Smooth muscle cell (in vitro differentiated cells): ENCODE measurements around the gene SORT1. TPM values are rescaled to one million over a fixed set of nuclear protein-coding genes. Genes with fewer than 3 reads are reported as not detected.

Experiments used
- DNase-seq: peaks from one replicate; lab custom pipeline; 2025; ENCODE audit not compliant: unreplicated experiment; lab: John Stamatoyannopoulos, UW
- H2AFZ ChIP-seq: fragments of 200-600 bp; sonication (generic); 2 replicates; pipeline ENCODE4 v1.6.0; 2016; ENCODE audit warnings: antibody characterized with exemption, low read depth, mild to moderate bottlenecking
- H3F3A ChIP-seq: fragments of 200-600 bp; sonication (generic); 2 replicates; pipeline ENCODE4 v1.6.0; 2017; ENCODE audit warnings: antibody characterized with exemption, low read depth
- H3K27ac ChIP-seq: fragments of 200-600 bp; sonication (generic); 2 replicates; pipeline ENCODE4 v1.5.1; 2016; ENCODE audit warnings: low read depth, mild to moderate bottlenecking
- H3K27me3 ChIP-seq: fragments of 200-600 bp; sonication (generic); 2 replicates; pipeline ENCODE4 v1.6.1; 2016; ENCODE audit warnings: low read depth, mild to moderate bottlenecking
- H3K36me3 ChIP-seq: fragments of 200-600 bp; sonication (generic); 2 replicates; pipeline ENCODE4 v1.5.1; 2016; ENCODE audit warnings: low read depth
- H3K4me1 ChIP-seq: fragments of 200-600 bp; sonication (generic); 2 replicates; pipeline ENCODE4 v1.5.1; 2016; ENCODE audit warnings: low read depth
- H3K4me2 ChIP-seq: fragments of 200-600 bp; sonication (generic); 2 replicates; pipeline ENCODE4 v1.6.0; 2016; ENCODE audit warnings: mild to moderate bottlenecking
- H3K4me3 ChIP-seq: fragments of 200-600 bp; sonication (generic); 2 replicates; pipeline ENCODE4 v1.5.1; 2016; ENCODE audit warnings: mild to moderate bottlenecking
- H3K79me2 ChIP-seq: fragments of 200-600 bp; sonication (generic); 2 replicates; pipeline ENCODE4 v1.6.0; 2016; ENCODE audit warnings: low read depth, mild to moderate bottlenecking
- H3K9ac ChIP-seq: fragments of 200-600 bp; sonication (generic); 2 replicates; pipeline ENCODE4 v1.6.0; 2016; ENCODE audit warnings: low read depth
- H3K9me3 ChIP-seq: fragments of 200-600 bp; sonication (generic); replicated peaks from 2 replicates; pipeline ENCODE4 v1.5.1; 2016; ENCODE audit warnings: low read depth
- H4K20me1 ChIP-seq: fragments of 200-600 bp; sonication (generic); 2 replicates; pipeline ENCODE4 v1.6.0; 2016; ENCODE audit warnings: low read depth
- CTCF ChIP-seq: fragments of 200-600 bp; sonication (generic); IDR thresholded peaks from 2 replicates; pipeline ENCODE4 v1.5.1; 2017; ENCODE audit warnings: borderline replicate concordance, mild to moderate bottlenecking, antibody characterized with exemption; ENCODE audit not compliant: insufficient read depth, poor library complexity, severe bottlenecking
- WGBS: methylation state at CpG from one replicate; pipeline ENCODE4 v1.1.7; 2016; ENCODE audit warnings: low lambda C conversion rate; 5-methylcytosine and 5-hydroxymethylcytosine counted together
- polyA plus RNA-seq: library from polyadenylated mRNA; unstranded; fragments of >200 nt; fragmentation: Nextera tagmentation; extraction: Ambion mirVana; gene quantifications from 2 replicates; pipeline ENCODE4 v1.2.1, GENCODE V29; 2016
- total RNA-seq: library from RNA; depleted of rRNA; stranded (reverse); fragments of >200 nt; gene quantifications from 2 replicates; pipeline ENCODE4 v1.2.3, GENCODE V29; 2014

The SORT1 gene
- total and polyA plus RNA-seq, 2 experiments from 2014 or later, result 9.8 to 31.4 TPM

- Histone ChIP-seq H3K79me2 (no peaks in the 10 kb centered on the region), H4K20me1 (no peaks in the 10 kb centered on the region), H3K4me1 (peaks cover 3% of the 10 kb centered on the region), H3K9me3 (no peaks in the 10 kb centered on the region), H2AFZ (no peak overlapping the region), H3K4me2 (no peak overlapping the region), H3K36me3 (no peaks in the 10 kb centered on the region), H3K4me3 (no peak overlapping the region), H3K27me3 (no peaks in the 10 kb centered on the region), H3K9ac (no peak overlapping the region), H3F3A (no peaks in the 10 kb centered on the region), H3K27ac (no peak overlapping the region)
- DNase-seq, result no peak
- no peak for TF ChIP-seq CTCF
- WGBS, result 68% methylated on average over 9 of the region's 12 CpGs
Measured at GRCh38 chr1:109263234-109263596, 134.5 kb downstream of the SORT1 start.

GRCh38 chr1:109262231-109263055 lies 135.3 kb downstream of the SORT1 start:
- H3K9me3 ChIP-seq, result no peaks in the 10 kb centered on the region
- no peaks in the 10 kb centered on the region for H4K20me1 ChIP-seq
- no peak overlapping the region for H2AFZ ChIP-seq
- no peak for TF ChIP-seq CTCF
- no peaks in the 10 kb centered on the region for H3K27me3 ChIP-seq
- no peak overlapping the region for H3K4me2 ChIP-seq
- H3K4me1 ChIP-seq, result peaks cover 3% of the 10 kb centered on the region
- H3K79me2 ChIP-seq, result no peaks in the 10 kb centered on the region
- WGBS, result 96% methylated on average over 22 of the region's 22 CpGs
- no peak overlapping the region for H3K27ac ChIP-seq
- no peaks in the 10 kb centered on the region for H3K36me3 ChIP-seq
- no peak for DNase-seq
- H3K4me3 ChIP-seq, result no peak overlapping the region
- no peak overlapping the region for H3K9ac ChIP-seq
- H3F3A ChIP-seq, result no peaks in the 10 kb centered on the region

GRCh38 chr1:109261578-109261977 lies 136.1 kb downstream of the SORT1 start:
- H3K27me3 ChIP-seq, result no peaks in the 10 kb centered on the region
- no peak overlapping the region for H3K27ac ChIP-seq
- no peaks in the 10 kb centered on the region for H3K36me3 ChIP-seq
- H3F3A ChIP-seq, result no peaks in the 10 kb centered on the region
- H3K4me3 ChIP-seq, result no peak overlapping the region
- 95% methylated on average over 6 of the region's 6 CpGs for WGBS
- no peak overlapping the region for H2AFZ ChIP-seq
- TF ChIP-seq CTCF, result no peak
- H3K9me3 ChIP-seq, result no peaks in the 10 kb centered on the region
- H3K4me2 ChIP-seq, result no peak overlapping the region
- H3K79me2 ChIP-seq, result no peaks in the 10 kb centered on the region
- H3K4me1 ChIP-seq, result peaks cover 3% of the 10 kb centered on the region
- H3K9ac ChIP-seq, result no peak overlapping the region
- H4K20me1 ChIP-seq, result no peaks in the 10 kb centered on the region
- no peak for DNase-seq

- H3K27ac ChIP-seq, result no peak overlapping the region
- H3K4me2 ChIP-seq, result no peak overlapping the region
- H3K9me3 ChIP-seq, result no peaks in the 10 kb centered on the region
- H2AFZ ChIP-seq, result no peak overlapping the region
- 97% methylated on average over 16 of the region's 16 CpGs for WGBS
- H3K9ac ChIP-seq, result no peak overlapping the region
- no peak for TF ChIP-seq CTCF
- H3K4me1 ChIP-seq, result peaks cover 3% of the 10 kb centered on the region
- no peaks in the 10 kb centered on the region for H3K36me3 ChIP-seq
- no peak overlapping the region for H3K4me3 ChIP-seq
- DNase-seq, result no peak
- no peaks in the 10 kb centered on the region for H3F3A ChIP-seq
- no peaks in the 10 kb centered on the region for H3K27me3 ChIP-seq
- no peaks in the 10 kb centered on the region for H4K20me1 ChIP-seq
- H3K79me2 ChIP-seq, result no peaks in the 10 kb centered on the region
Measured at GRCh38 chr1:109261006-109261405, 136.7 kb downstream of the SORT1 start.
